Neutrophil (primary cell): ENCODE data around the gene SDC1.

ENCODE experiments used
- H3K27ac ChIP-seq: fragments of 200-600 bp; sonication (generic); 2 replicates; pipeline ENCODE4 v1.5.1; 2016; ENCODE audit warnings: mild to moderate bottlenecking, moderate library complexity
- H3K27me3 ChIP-seq: fragments of 200-600 bp; sonication (generic); 2 replicates; pipeline ENCODE4 v1.6.0; 2016; ENCODE audit warnings: mild to moderate bottlenecking
- H3K36me3 ChIP-seq: fragments of 200-600 bp; sonication (generic); 2 replicates; pipeline ENCODE4 v1.5.1; 2017
- H3K4me1 ChIP-seq, 2 experiments: fragments of 200-600 bp in 1 of 2; sonication (generic) in 1 of 2; 1 replicate in 1 of 2; 2 replicates in 1 of 2; pipeline versions ENCODE4 v1.5.1 to v1.6.1; 2013 to 2016; ENCODE audit warnings: low read depth in 1 of 2, low read length in 1 of 2, mild to moderate bottlenecking in 1 of 2, moderate library complexity in 1 of 2; ENCODE audit not compliant: control insufficient read depth in 1 of 2, insufficient read depth in 1 of 2
- H3K4me3 ChIP-seq, 2 experiments: fragments of 200-600 bp in 1 of 2; sonication (generic) in 1 of 2; 1 replicate in 1 of 2; 2 replicates in 1 of 2; pipeline ENCODE4 v1.5.1; 2013 to 2016; ENCODE audit warnings: low read depth in 1 of 2, low read length in 1 of 2, mild to moderate bottlenecking in 1 of 2, moderate library complexity in 1 of 2
- H3K9me3 ChIP-seq: fragments of 200-600 bp; sonication (generic); 2 replicates; pipeline ENCODE4 v1.5.1; 2016
- CTCF ChIP-seq: fragments of 200-600 bp; sonication (generic); IDR thresholded peaks from 2 replicates; pipeline ENCODE4 v1.5.1; 2016; ENCODE audit warnings: antibody characterized with exemption

The SDC1 gene

GRCh38 chr2:20217041-20217970, 7.6 kb downstream of the SDC1 start:
- Histone ChIP-seq H3K9me3 (no peaks in the 10 kb centered on the region), H3K4me3 (no peak overlapping the region), H3K27me3 (peaks cover 35% of the 10 kb centered on the region), H3K36me3 (no peaks in the 10 kb centered on the region), H3K27ac (no peak overlapping the region), H3K4me1 (no peaks in the 10 kb centered on the region)
- TF ChIP-seq CTCF = no peak

GRCh38 chr2:20216130-20217025, 8.6 kb downstream of the SDC1 start:
- no peak for TF ChIP-seq CTCF
- Histone ChIP-seq H3K4me3 (no peak overlapping the region), H3K9me3 (no peaks in the 10 kb centered on the region), H3K4me1 (no peaks in the 10 kb centered on the region), H3K27ac (no peak overlapping the region), H3K27me3 (peaks cover 25% of the 10 kb centered on the region), H3K36me3 (no peaks in the 10 kb centered on the region)

GRCh38 chr2:20215183-20216040, 9.5 kb downstream of the SDC1 start:
- no peak overlapping the region for H3K4me3 ChIP-seq
- no peaks in the 10 kb centered on the region for H3K36me3 ChIP-seq
- H3K27me3 ChIP-seq = peaks cover 16% of the 10 kb centered on the region
- H3K4me1 ChIP-seq = no peaks in the 10 kb centered on the region
- H3K9me3 ChIP-seq = no peaks in the 10 kb centered on the region
- TF ChIP-seq CTCF = no peak
- H3K27ac ChIP-seq = no peak overlapping the region

- H3K4me3 ChIP-seq = no peak overlapping the region
- no peak for TF ChIP-seq CTCF
- peaks cover 8% of the 10 kb centered on the region for H3K27me3 ChIP-seq
- H3K9me3 ChIP-seq = no peaks in the 10 kb centered on the region
- H3K36me3 ChIP-seq = no peaks in the 10 kb centered on the region
- no peaks in the 10 kb centered on the region for H3K4me1 ChIP-seq
- H3K27ac ChIP-seq = no peak overlapping the region
Measured at GRCh38 chr2:20214566-20215182, 10.3 kb downstream of the SDC1 start.
